Measurements from ENCODE around the gene RPS25. TPM values are rescaled to one million over a fixed set of nuclear protein-coding genes. Genes with fewer than 3 reads are reported as not detected.
"Not testable (repeated sequence)": the region's sequence is repeated elsewhere in the genome, so short reads cannot be mapped to it uniquely, and the experiment has no call there.

Gene RPS25
- total RNA-seq, 2 experiments from 2014 or later, result 2,183 to 2,206 TPM

- CTCF ChIA-PET, result interaction anchor here (0.7 to 1.3 kb wide), 2 partner anchors 31 to 41 kb away, joined by 3 to 4 read pairs; partner anchors contain the start of gene HYOU1
- peaks cover 30% of the 10 kb centered on the region for H3K36me3 Mint-ChIP-seq (ENCODE audit: low read depth)
These were observed 6.9 kb upstream of the RPS25 start for GRCh38 chr11:119025099-119025473.

GRCh38 chr11:119024430-119025098 is 6.4 kb upstream of the RPS25 start:
- no peak for DNase-seq
- H3K4me3 Mint-ChIP-seq, result no peak overlapping the region
- CTCF ChIA-PET, result interaction anchor here (1.3 kb wide), 1 partner anchor 32 kb away, joined by 4 read pairs; the partner anchor contains the start of gene HYOU1
- peak overlapping the region; percentile 57 for H3K27ac Mint-ChIP-seq
- no peaks in the 10 kb centered on the region for H3K9me3 Mint-ChIP-seq
- H3K27me3 Mint-ChIP-seq (ENCODE audit: low read depth), result no peaks in the 10 kb centered on the region
- intact Hi-C loops (cut with micrococcal nuclease), result no loop called here
- peaks cover 32% of the 10 kb centered on the region for H3K36me3 Mint-ChIP-seq (ENCODE audit: low read depth)
- peaks cover 56% of the 10 kb centered on the region for H3K4me1 Mint-ChIP-seq (ENCODE audit: low read depth)

More at GRCh38 chr11:119025099-119025473, 6.9 kb upstream of the RPS25 start:
- Mint-ChIP-seq H3K4me1 (ENCODE audit: low read depth) (peaks cover 55% of the 10 kb centered on the region), H3K27me3 (ENCODE audit: low read depth) (no peaks in the 10 kb centered on the region), H3K4me3 (no peak overlapping the region), H3K27ac (peak overlapping the region; percentile 34), H3K9me3 (no peaks in the 10 kb centered on the region)
- intact Hi-C loops (cut with micrococcal nuclease), result no loop called here
- no peak for DNase-seq

- H3K27me3 Mint-ChIP-seq (ENCODE audit: low read depth), result no peaks in the 10 kb centered on the region
- peaks cover 30% of the 10 kb centered on the region for H3K36me3 Mint-ChIP-seq (ENCODE audit: low read depth)
- H3K4me3 Mint-ChIP-seq, result no peak overlapping the region
These were observed 5.6 kb upstream of the RPS25 start for GRCh38 chr11:119023741-119024140.

GRCh38 chr11:119021631-119022030 is 3.5 kb upstream of the RPS25 start:
- Mint-ChIP-seq H3K9me3 (no peaks in the 10 kb centered on the region), H3K27ac (peak overlapping the region; percentile 3)

More at GRCh38 chr11:119023741-119024140, 5.6 kb upstream of the RPS25 start:
- H3K4me1 Mint-ChIP-seq (ENCODE audit: low read depth), result peaks cover 50% of the 10 kb centered on the region
- no peaks in the 10 kb centered on the region for H3K9me3 Mint-ChIP-seq
- no peak for DNase-seq
- H3K27ac Mint-ChIP-seq, result peak overlapping the region; percentile 57
- intact Hi-C loops (cut with micrococcal nuclease), result no loop called here
- CTCF ChIA-PET, result interaction anchor here (1.3 to 1.4 kb wide), 2 partner anchors 33 to 80 kb away, joined by 4 to 6 read pairs; partner anchors contain the start of gene HYOU1

GRCh38 chr11:119019996-119020395 is 1.9 kb upstream of the RPS25 start:
- DNase-seq, result no peak
- no peaks in the 10 kb centered on the region for H3K9me3 Mint-ChIP-seq

More at GRCh38 chr11:119021631-119022030, 3.5 kb upstream of the RPS25 start:
- no peak for DNase-seq
- H3K4me1 Mint-ChIP-seq (ENCODE audit: low read depth), result peaks cover 45% of the 10 kb centered on the region
- CTCF ChIA-PET, result no interaction called here
- H3K4me3 Mint-ChIP-seq, result no peak overlapping the region
- peaks cover 47% of the 10 kb centered on the region for H3K36me3 Mint-ChIP-seq (ENCODE audit: low read depth)
- H3K27me3 Mint-ChIP-seq (ENCODE audit: low read depth), result no peaks in the 10 kb centered on the region
- intact Hi-C loops (cut with micrococcal nuclease), result no loop called here

GRCh38 chr11:119017377-119017776 is 766 bp downstream of the RPS25 start:
- Mint-ChIP-seq H3K4me1 (ENCODE audit: low read depth) (peaks cover 54% of the 10 kb centered on the region), H3K27ac (peak overlapping the region; percentile 99), H3K4me3 (peak overlapping the region; percentile 98), H3K36me3 (ENCODE audit: low read depth) (peaks cover 69% of the 10 kb centered on the region)
- CTCF ChIA-PET, result interaction anchor here (0.9 to 1.8 kb wide), 2 partner anchors 13 to 19 kb away, joined by 4 to 6 read pairs; partner anchors contain the start of gene CENATAC
- intact Hi-C loops (cut with micrococcal nuclease), result loop anchor here (10.0 kb wide), 1 partner anchor 613 kb away; the partner anchor contains the start of gene ATP5MG
- not testable (repeated sequence) for H3K9me3 Mint-ChIP-seq; H3K27me3 Mint-ChIP-seq (ENCODE audit: low read depth); DNase-seq

More at GRCh38 chr11:119019996-119020395, 1.9 kb upstream of the RPS25 start:
- Mint-ChIP-seq H3K4me3 (peak overlapping the region; percentile 98), H3K36me3 (ENCODE audit: low read depth) (peaks cover 59% of the 10 kb centered on the region), H3K4me1 (ENCODE audit: low read depth) (peaks cover 62% of the 10 kb centered on the region), H3K27me3 (ENCODE audit: low read depth) (no peaks in the 10 kb centered on the region), H3K27ac (peak overlapping the region; percentile 99)
- intact Hi-C loops (cut with micrococcal nuclease), result loop anchor here (2.0 to 10.0 kb wide), 4 partner anchors 91 to 615 kb away; partner anchors contain the start of genes ARCN1, ATP5MG and TMEM25
- CTCF ChIA-PET, result interaction anchor here (0.7 to 1.6 kb wide), 3 partner anchors 11 to 22 kb away, joined by 3 to 5 read pairs (median 3); partner anchors contain the start of genes CENATAC and SLC37A4

- no peak for DNase-seq
- H3K27ac Mint-ChIP-seq, result peak overlapping the region; percentile 99
- no peaks in the 10 kb centered on the region for H3K9me3 Mint-ChIP-seq
- intact Hi-C loops (cut with micrococcal nuclease), result loop anchor here (10.0 kb wide), 1 partner anchor 612 kb away; the partner anchor contains the start of gene ATP5MG
- H3K27me3 Mint-ChIP-seq (ENCODE audit: low read depth), result no peaks in the 10 kb centered on the region
- H3K4me1 Mint-ChIP-seq (ENCODE audit: low read depth), result peaks cover 48% of the 10 kb centered on the region
- CTCF ChIA-PET, result interaction anchor here (0.9 to 1.8 kb wide), 5 partner anchors 12 to 413 kb away, joined by 4 to 6 read pairs (median 4); partner anchors contain the start of gene CENATAC
- peak overlapping the region; percentile 98 for H3K4me3 Mint-ChIP-seq
- peaks cover 64% of the 10 kb centered on the region for H3K36me3 Mint-ChIP-seq (ENCODE audit: low read depth)
These were observed 1.7 kb downstream of the RPS25 start for GRCh38 chr11:119016216-119017009.

GRCh38 chr11:119015054-119015611 is 3.0 kb downstream of the RPS25 start:
- Mint-ChIP-seq H3K27me3 (ENCODE audit: low read depth) (no peaks in the 10 kb centered on the region), H3K36me3 (ENCODE audit: low read depth) (peaks cover 60% of the 10 kb centered on the region), H3K27ac (peak overlapping the region; percentile 99), H3K9me3 (no peaks in the 10 kb centered on the region), H3K4me3 (peak overlapping the region; percentile 39), H3K4me1 (ENCODE audit: low read depth) (peaks cover 40% of the 10 kb centered on the region)
- intact Hi-C loops (cut with micrococcal nuclease), result loop anchor here (10.0 kb wide), 1 partner anchor 610 kb away; the partner anchor contains the start of gene ATP5MG
- DNase-seq, result no peak
- CTCF ChIA-PET, result interaction anchor here (0.6 to 1.4 kb wide), 3 partner anchors 17 to 333 kb away, joined by 3 to 4 read pairs (median 3); no protein-coding TSS in a partner anchor

GRCh38 chr11:119014209-119014924 is 3.8 kb downstream of the RPS25 start:
- peak overlapping the region; percentile 31 for H3K27ac Mint-ChIP-seq
- intact Hi-C loops (cut with micrococcal nuclease), result loop anchor here (10.0 kb wide), 1 partner anchor 610 kb away; the partner anchor contains the start of gene ATP5MG
- H3K27me3 Mint-ChIP-seq (ENCODE audit: low read depth), result no peaks in the 10 kb centered on the region
- CTCF ChIA-PET, result interaction anchor here (0.6 to 0.7 kb wide), 2 partner anchors 56 to 334 kb away, joined by 3 read pairs; no protein-coding TSS in a partner anchor
- peaks cover 56% of the 10 kb centered on the region for H3K36me3 Mint-ChIP-seq (ENCODE audit: low read depth)
- no peak overlapping the region for H3K4me3 Mint-ChIP-seq
- no peak for DNase-seq
- peaks cover 33% of the 10 kb centered on the region for H3K4me1 Mint-ChIP-seq (ENCODE audit: low read depth)
- H3K9me3 Mint-ChIP-seq, result no peaks in the 10 kb centered on the region

GRCh38 chr11:119012629-119013170 is 5.4 kb downstream of the RPS25 start:
- Mint-ChIP-seq H3K4me1 (ENCODE audit: low read depth) (peaks cover 32% of the 10 kb centered on the region), H3K27ac (peak overlapping the region; percentile 50), H3K27me3 (ENCODE audit: low read depth) (no peaks in the 10 kb centered on the region), H3K36me3 (ENCODE audit: low read depth) (peaks cover 48% of the 10 kb centered on the region), H3K9me3 (no peaks in the 10 kb centered on the region), H3K4me3 (no peak overlapping the region)
- no peak for DNase-seq
- CTCF ChIA-PET, result interaction anchor here (0.7 to 1.0 kb wide), 2 partner anchors 12 to 19 kb away, joined by 3 to 4 read pairs; no protein-coding TSS in a partner anchor
- intact Hi-C loops (cut with micrococcal nuclease), result loop anchor here (10.0 kb wide), 1 partner anchor 608 kb away; the partner anchor contains the start of gene ATP5MG

All from activated naive CD4-positive, alpha-beta T cell treated with anti-CD3 and anti-CD28 coated beads for 36 hours (primary cell).